Stimulated activated CD4-positive, alpha-beta T cell treated with anti-CD3 and anti-CD28 coated beads, Interleukin-2, amount 100 ng/mL, for 24 hours (primary cell): ENCODE measurements around the gene FN3K.
"Not testable (repeated sequence)": the region's sequence is repeated elsewhere in the genome, so short reads cannot be mapped to it uniquely, and the experiment has no call there.

ENCODE experiments used
- DNase-seq, 2 donors: peaks; one replicate each; pipeline ENCODE4 v3.0.0-alpha.2; 2020

The FN3K gene

DNA sequence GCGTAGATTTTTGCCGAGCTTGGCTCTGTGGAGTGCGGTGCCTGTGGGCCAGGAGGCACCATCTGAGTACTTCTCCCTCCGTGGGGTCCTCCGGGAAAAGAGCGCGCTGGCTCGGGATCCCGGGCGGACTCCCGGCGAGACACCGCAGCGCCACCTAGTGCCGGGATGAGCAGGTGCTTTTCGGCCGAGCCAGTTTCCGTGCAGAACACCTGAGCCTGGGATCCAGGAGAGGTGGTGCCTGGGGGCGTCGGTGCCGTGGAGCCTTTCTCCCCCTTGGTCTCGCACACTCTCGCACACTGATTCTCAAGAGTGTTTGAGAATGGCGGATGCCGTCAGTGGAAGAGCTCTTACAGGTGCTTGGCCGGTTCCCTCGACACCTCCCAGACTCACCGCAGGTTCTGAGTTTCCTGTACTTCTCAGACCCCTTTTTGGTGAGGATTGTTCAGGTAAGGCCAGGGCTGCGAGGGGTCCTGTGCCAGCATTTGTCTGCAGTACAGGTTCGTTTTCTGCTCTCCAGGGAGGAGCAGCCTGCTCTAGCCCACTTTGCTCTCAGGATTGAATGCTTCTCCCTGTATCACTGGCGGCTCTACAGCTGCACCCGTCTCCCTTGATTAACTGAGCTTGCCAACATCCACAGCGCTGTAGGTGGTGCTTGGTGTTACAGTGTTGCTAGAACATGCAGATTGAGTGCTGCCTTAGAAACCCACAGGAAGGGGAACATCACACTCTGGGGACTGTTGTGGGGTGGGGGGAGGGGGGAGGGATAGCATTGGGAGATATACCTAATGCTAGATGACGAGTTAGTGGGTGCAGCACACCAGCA lies 39.8 kb downstream of the FN3K start:
- peak; percentile 46 to 59 for DNase-seq

DNA sequence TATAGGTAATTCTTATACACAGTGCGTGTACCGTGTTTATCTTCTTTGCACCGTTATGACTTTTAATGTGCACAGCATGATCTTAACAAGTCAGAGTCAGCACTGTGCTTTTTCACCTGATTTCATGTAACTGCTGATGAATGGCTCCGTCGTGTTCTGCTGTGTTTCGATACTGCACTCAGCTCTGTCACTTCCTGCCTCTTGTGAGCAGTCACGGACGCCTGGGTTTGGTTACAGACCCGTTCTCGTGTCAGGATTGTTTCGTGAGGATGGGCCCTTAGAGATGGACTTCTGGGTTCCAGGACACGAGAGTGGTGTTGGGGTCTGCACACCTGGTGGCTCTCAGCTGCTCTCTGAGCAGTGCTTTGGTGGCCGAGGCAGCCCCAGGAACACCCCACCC lies 41.0 kb downstream of the FN3K start:
- DNase-seq: no peak

DNA sequence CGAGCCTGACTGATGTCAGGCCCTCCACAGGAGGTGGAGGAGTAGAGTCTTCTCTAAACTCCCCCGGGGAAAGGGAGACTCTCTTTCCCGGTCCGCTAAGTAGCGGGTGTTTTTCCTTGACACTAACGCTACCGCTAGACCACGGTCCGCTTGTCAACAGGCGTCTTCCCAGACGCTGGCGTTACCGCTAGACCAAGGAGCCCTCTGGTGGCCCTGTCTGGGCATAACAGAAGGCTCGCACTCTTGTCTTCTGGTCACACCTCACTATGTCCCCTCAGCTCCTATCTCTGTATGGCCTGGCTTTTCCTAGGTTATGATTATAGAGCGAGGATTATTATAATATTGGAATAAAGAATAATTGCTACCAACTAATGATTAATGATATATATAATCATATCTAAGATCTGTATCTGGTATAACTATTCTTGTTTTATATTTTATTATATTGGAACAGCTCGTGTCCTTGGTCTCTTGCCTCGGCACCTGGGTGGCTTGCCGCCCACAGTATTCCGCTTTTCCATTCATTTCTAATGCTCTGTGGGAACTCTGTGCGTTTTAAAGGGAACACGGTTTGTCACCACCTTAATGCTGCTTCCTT lies 42.5 kb downstream of the FN3K start:
- not testable (repeated sequence) for DNase-seq

DNA sequence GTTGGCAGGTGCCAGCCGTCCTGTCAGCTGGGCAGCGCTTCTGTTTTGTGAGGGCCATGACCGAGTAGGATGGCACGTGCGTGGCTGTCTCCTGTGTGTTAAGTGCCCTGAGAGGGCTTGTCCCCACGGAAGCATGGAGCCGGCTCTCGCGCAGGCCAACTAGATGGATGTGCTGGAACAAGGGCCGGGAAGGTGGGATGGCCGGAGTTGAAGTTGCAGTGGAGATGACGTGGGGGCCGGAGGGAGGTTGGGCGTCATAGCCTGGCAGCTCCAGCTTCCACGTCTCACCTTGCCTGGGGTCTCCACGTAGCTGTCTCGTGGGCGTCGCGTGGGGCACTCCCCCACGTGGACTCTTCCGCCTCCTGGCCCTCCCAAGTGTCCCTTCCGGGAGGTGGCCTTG lies 44.1 kb downstream of the FN3K start:
- no peak for DNase-seq

DNA sequence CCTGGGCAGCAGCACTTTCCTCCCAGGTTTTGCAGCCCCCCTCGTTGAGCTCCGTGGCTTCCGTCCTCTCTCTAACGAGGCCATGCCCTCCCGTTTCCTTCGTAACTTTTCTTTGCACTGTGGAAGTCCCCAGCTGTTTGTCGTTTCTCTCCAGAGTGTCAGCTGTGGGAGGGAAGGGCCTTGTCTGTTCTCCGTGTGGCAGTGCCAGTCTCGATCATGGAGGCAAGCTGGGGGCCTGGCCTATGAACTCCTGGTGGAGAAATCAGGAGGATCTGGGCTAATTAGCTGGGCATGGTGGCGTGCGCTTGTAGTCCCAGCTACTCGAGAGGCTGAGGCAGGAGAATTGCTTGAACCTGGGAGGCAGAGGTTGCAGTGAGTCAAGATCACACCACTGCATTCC lies 44.8 kb downstream of the FN3K start:
- no peak for DNase-seq

DNA sequence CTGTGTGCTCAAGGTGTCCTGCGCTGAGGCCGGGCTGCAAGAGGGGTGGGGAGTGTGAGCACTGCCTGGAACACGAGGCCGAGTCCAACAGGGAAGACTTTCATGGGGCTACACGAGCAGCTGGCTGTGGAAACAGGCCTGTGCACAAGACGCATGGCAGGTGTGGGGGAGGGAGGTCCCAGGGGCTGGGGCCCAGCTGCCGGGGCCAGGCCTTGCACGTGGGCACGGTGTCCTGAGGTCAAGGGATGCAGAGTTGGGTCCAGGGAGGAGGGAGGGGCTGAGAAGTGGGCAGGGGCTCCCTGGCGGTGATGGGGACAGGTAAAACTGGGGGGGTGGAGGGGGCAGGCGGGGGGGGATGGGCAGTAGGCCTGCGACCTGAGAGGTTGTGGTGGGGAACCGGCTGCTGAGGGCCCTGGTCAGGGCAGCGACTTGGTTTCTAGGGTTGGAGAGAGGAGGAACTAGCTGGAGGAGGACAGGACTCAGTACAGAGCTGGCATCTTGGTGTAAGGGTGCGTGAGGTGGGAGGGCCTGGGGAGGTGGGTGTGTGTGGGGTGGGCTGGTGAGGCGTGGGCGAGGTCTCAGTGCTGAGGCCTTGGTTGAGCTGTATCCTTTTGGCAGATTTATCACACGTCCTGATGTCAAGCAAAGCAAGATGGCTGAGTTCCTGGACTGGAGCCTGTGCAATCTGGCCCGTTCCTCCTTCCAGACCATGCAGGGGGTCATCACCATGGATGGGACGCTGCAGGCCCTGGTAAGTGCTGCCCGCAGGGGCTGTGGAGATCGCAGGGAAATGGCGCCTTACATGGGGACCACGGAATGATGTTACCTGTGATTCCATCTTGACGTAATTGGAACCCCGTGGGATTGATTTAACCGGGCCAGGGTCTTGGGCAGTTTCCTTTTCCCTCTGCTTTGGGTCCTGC lies 45.8 kb downstream of the FN3K start:
- no peak for DNase-seq

DNA sequence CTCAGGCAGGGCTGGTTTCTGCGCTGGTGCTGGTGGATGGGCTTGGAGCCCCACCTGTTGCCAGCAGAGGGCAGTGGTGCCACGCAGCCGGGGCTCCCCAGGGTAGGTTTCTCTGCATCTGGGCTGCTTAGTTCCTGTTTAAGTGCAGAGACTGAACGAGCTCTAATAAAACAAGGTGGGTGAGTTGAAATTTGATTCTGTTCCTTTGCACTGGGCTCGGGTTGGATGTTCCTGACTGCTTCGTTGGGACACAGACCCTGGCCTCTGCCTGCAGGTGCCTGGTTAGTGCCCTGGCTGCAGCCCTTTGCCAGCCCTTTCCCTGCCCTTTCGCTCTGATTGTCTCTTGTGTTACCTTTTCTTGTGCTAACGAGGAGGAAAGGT lies 46.5 kb downstream of the FN3K start:
- peak; percentile 83 to 86 for DNase-seq

DNA sequence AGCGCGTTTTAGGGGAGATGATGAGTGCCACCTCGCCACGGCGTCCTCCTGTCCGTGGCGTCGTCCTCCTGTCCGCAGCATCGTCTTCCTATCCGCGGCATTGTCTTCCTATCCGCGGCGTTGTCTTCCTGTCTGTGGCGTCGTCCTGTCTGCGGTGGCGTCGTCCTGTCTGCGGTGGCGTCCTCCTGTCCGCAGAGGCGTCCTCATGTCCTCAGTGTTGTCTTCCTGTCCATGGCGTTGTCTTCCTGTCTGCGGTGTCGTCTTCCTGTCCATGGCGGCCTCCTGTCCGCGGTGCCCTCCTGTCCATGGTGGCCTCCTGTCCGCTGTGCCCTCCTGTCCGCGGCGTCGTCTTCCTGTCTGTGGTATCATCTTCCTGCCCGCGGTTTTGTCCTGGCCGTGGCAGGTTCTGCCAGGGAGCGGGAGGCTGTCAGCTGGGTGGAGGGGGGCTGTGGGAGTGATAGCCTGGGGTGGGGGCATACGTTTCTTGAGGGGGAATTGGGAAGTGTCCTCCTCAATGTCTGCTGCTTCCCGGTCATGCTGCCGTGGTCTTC lies 47.3 kb downstream of the FN3K start:
- DNase-seq: no peak

DNA sequence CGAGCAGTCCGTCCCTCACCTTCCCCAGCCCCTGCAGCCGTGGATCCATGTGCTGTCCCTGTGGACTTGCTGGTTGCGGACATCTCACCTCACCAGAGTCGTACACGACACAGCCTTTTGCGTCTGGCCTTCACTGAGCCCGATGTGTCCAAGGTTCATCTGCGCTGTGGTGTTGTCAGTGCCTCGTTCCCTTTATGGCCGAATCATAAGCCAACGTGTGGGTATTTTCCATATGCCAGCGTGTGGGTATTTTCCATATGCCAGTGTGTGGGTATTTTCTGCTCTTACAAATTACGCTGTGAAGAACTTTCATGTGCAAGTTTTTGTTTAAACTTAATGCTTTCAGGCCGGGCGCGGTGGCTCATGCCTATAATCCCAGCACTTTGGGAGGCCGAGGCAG lies 48.1 kb downstream of the FN3K start:
- DNase-seq: no peak

DNA sequence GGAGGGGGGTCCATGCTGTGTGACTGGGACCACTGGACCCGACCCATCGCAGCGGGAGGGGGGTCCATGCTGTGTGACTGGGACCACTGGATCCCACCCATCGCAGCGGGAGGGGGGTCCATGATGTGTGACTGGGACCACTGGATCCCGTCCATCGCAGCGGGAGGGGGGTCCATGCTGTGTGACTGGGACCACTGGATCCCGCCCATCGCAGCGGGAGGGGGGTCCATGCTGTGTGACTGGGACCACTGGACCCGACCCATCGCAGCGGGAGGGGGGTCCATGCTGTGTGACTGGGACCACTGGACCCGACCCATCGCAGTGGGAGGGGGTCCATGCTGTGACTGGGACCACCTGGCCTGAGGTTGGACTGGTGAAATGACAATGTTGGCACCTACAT lies 50.2 kb downstream of the FN3K start:
- DNase-seq: not testable (repeated sequence)

DNA sequence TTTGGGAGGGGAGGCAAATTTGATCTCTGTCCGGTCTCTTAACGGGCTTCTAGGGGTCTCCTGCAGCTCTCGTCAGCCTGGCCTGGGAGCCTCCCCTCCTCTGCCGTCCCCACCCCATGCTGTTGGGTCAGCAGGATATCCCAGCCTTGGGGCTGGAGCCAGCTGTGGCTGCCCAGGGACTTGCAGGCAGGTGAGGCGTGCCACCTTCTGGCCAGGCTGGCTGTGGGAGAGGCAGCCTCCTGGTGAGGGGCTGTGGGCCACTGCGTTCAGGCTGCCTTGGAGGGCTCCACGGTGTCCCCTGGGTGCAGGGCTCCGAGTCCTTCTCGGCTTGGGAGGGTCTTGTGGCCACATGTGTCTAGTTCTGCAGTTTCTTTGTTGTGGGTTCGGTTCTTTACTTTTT lies 51.0 kb downstream of the FN3K start:
- DNase-seq: no peak

DNA sequence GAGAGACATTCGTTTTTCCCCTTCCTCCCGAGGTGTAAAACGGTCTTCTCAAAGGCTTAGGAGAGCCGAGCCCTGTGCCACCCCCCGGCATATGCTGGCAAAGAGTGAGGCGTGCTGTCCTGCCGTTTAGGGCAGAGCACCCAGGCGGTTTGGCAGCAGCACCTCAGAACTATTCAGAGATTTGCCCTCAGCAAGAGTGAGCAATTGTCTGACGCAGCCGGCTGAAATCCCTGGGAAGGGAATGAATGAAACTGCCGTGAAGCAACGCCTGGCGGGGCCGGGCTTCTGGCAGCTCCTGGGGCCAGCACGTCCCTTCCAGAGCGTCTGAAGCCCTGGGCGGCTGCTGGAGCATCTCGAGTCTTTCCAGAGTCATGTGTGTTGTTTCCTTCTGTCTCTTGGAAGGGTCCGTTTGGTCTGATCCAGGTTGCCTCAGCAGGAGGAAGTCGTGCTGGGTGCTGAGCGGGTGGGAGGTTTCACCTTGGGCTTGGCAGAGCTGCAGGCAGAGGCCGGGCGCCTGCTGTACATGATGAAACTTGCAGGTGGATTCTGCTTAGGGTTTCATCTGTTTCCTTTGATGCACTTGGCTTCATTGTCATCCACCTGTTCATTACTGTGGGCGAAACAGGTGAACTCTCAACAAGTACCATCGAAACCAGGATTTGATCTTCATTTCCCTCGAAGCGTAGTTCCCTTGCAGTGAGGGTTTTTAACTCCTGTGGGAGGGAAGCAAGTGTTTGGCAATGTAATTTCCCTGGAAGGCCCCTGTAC lies 51.9 kb downstream of the FN3K start:
- DNase-seq: no peak

DNA sequence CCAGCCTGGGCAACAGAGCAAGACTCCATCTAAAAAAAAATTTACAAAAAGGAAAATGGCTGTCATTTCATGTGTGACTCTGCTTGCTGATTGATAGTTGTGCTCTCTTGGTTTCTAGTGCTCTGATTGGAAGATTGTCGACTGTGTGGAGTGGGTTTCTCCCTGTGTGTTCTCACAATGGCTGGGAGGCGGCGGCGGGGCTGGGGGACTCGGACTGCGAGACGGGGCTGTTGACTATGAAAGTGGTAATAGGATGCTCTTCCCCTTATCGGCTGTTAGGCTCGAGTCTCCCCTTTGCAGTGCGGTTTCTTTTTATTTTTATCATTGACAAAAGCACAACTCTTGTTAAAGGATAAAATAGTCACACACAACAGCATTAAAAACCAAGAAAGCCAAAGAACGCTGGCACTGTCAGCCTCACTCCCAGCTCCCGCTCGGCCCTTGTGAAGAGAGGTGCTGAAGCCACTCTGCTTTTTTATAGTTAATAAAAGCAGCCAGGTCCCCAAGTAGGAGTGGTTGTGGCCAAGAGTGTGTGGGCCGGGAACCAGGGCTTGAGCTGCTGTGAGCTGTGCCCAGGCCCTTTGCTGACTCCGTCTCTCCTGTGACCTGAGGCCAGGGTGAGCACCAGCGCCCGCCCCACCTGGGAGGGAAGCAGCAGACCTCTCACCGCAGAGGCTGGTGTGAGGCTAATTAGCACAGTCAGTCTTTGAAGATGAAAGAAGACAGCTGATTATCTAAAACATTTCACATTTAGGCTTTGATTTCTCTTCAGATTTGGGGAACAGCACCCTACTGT lies 53.0 kb downstream of the FN3K start:
- DNase-seq: no peak

DNA sequence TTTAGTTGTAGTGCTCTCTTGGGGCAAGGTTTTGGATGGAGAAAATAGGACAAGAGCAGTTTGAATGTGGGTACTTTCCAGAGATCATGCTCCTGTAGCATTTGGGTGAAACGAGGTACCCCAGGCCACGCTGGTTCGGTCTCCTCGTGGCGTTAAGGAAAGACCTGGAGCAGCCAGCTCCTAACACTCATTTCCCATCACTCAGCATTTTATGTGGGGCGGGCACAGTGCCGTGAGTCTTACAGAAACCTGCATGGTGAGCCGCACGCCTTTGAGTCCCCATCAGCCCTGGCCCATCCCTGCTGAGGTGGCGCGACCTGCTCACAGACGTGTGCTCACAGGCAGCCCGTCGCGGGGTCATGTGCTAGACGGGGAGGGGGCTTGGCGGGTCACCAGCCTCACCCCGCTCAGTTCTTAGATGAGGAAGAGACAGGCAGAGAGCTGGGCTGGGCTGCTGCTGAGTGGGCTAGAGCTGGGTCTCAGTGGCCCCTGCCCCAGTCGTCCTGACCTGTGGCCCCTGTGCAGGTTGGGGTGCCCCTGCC lies 53.7 kb downstream of the FN3K start:
- no peak for DNase-seq

DNA sequence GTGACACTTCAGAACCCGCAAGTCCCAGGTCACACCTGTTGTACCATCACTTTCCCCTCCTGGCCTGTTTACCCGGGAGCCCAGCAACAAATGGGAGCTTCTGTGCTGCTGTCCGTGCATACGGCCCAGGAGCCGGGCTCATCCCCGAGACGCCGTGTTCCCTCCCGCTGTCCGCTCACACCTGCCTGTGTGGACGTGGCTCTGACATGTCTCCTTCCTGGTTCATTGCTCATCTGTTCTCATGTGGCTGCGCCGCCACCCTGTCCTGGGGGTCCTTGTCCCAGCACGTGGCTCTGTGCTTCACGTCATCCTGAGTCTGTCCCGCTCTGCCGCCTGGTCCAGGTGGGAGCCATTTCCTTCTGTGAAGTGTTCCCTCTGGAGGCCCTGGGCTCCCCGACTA lies 54.4 kb downstream of the FN3K start:
- DNase-seq: no peak

DNA sequence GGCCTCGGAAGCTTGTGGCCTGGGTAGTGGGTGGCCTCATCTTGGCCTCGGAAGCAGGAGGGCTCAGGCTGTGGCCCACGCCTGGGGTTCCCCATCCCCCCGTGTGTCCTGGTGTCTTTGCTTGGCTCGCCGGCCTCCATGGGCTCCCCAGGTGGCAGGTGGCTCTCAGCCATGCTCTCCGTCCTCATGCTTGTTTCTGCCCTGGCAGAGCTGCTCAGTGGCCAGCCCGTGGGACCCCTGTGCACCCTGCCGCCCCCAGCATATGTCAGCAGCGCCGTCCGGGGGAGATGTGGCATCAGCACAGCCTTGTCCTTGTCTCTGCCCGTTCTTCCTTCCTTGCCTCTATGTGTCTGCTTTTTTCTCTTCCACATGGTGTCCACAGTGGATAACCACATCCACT lies 55.0 kb downstream of the FN3K start:
- no peak for DNase-seq

DNA sequence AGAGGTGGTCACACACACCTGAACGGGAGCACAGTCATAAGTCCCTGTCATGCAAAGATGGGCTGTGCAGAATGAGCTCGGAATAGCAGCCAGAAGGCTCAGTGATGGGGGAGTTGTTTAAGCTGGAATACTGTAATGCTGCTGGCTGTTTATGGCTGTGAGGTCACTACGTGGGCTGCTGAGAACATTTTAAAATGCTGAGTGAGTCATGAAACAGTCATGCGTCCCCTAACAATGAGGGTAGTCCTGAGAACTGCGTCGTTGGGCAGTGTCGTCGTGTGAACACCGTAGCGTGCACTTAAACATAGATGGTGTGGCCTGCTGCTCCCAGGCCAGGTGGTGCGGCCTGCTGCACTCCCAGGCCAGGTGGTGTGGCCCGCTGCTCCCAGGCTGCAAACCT lies 56.1 kb downstream of the FN3K start:
- DNase-seq: no peak

DNA sequence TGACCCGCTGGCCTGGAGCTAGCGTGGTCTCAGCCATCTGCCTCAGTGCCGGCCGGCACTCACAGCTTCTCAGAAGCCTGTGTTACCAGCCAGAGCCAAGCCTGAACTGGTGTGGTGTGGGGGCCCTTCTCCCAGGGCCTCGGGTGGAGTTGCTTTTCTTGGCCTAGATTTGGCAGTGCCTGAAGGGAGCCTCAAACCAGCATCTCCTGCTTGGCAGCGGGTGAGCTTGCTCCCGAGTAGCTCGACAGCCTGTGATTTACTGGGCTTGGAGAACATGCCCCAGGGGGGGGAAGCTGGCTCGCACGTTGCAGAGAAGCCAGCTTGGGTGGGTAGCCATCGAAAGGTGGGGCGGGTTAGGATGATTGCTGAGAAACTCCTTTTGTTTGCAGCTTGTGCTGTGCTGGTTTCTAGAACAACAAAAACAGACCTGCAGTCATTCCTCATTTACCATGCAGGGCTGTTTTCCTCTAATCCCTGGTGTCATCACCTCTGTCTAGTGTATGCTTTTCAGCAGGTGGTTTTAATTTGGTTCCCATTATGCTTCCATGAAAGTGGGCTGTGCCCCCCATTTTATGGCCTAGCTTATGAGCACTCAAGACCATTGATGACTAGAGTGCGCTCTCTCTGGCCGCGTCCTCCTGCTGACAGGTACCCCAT lies 58.7 kb downstream of the FN3K start:
- DNase-seq: no peak

DNA sequence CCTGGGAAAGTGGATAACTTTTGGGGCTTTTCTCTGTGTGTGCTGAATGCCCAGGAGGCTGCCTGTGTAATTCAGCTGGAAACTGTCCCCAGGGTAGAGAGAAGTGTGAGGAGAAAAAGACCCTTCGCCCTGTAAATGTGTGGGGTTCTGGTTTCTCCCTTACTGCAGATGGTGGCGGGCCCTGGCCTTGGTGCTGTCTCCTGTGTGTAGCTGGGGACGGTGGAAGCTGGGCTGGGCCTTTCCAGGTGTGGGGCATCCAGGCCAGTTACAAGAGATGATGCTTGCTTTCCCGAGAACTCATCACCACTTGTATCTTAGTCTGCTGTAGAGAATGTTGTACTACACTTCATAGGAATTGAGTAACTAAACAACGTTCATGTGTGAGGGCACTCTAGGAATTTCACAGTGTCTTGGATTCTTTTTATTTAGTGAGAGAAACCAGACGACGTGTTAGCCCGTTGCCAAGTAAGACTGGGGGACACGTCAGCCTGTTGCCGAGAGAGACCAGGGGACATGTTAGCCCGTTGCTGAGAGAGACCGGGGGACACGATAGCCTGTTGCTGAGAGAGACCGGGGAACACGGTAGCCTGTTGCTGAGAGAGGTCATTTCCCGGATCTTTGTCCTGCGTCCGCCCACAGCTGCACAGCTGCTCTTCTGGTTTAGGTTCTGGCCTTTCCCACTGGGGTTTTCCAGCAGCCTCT lies 59.5 kb downstream of the FN3K start:
- no peak for DNase-seq

DNA sequence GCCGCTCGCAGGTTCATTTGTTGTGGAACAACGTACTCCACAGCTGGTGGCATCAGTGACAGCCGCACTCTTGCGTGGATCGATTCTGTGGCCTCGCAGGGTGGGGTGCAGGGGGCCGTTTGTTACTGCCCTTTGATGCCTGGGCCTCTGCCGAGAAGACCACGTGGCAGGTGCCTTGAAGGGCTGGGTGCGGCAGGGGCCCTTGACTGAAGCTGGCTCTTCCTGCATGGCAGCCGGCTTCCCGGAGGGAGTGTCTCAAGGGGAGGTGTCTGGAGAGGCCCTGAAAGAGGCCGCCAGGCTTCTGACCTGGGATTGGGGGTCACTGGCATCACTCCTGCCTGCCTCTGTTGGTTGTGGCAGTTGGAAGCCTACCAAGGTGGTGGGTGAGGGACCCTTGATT lies 60.2 kb downstream of the FN3K start:
- no peak for DNase-seq
